ENCODE results near the gene BRWD1.

DNA sequence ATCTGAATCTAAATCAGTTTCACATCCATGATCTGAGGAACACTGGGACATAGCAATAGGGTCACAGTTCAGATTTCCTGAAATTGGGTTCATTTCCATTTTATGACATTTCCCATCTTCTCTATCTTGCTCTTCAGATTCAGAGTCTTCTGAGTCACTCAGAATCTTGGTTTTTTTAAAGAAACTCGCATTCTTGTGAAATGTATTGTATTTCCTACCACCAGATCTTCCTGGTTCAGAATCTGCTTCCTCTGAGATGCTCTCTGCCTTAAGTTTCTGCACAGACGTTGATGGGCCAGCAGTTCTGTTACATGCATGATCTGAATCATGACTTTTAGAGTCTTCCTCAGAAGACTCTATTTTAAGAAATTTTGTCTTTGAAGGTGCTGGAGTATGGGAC is 114.6 kb downstream of the BRWD1 start:
- TF ChIP-seq RAD21 (conservative IDR thresholded peaks at IDR 0.05) (no peak), POLR2AphosphoS5 (IDR thresholded peaks at IDR 0.05) (no peak), REST (IDR thresholded peaks at IDR 0.05; ENCODE audit: borderline replicate concordance) (no peak), EZH2 (IDR thresholded peaks at IDR 0.05; ENCODE audit: borderline replicate concordance, insufficient read depth, low read length, poor library complexity, severe bottlenecking) (no peak)
- TF ChIP-seq, protein P1, sequence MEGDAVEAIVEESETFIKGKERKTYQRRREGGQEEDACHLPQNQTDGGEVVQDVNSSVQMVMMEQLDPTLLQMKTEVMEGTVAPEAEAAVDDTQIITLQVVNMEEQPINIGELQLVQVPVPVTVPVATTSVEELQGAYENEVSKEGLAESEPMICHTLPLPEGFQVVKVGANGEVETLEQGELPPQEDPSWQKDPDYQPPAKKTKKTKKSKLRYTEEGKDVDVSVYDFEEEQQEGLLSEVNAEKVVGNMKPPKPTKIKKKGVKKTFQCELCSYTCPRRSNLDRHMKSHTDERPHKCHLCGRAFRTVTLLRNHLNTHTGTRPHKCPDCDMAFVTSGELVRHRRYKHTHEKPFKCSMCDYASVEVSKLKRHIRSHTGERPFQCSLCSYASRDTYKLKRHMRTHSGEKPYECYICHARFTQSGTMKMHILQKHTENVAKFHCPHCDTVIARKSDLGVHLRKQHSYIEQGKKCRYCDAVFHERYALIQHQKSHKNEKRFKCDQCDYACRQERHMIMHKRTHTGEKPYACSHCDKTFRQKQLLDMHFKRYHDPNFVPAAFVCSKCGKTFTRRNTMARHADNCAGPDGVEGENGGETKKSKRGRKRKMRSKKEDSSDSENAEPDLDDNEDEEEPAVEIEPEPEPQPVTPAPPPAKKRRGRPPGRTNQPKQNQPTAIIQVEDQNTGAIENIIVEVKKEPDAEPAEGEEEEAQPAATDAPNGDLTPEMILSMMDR (IDR thresholded peaks at IDR 0.05; ENCODE audit: poor library complexity, severe bottlenecking), result no peak

All from neural cell (in vitro differentiated cells).